HEK293T (cell line): Measurements from ENCODE around the gene PYY.

Source experiments
- CTCF ChIA-PET: fragments of 350-600 bp; formaldehyde crosslinking; extraction: SDS; loops from one replicate; lab custom pipeline; 2021; ENCODE audit warnings: antibody characterized with exemption, inconsistent platforms; lab: Yijun Ruan, JAX
- POLR2A ChIA-PET: fragments of 350-600 bp; formaldehyde crosslinking; extraction: SDS; loops from one replicate; lab custom pipeline; 2020; ENCODE audit warnings: antibody characterized with exemption, inconsistent platforms; lab: Yijun Ruan, JAX
- DNase-seq: peaks from one replicate; pipeline ENCODE4 v3.0.0; 2012; ENCODE audit warnings: mixed read lengths; ENCODE audit errors: extremely low spot score
- ARNT ChIP-seq: fragments of 450-650 bp; IDR thresholded peaks from 2 replicates; pipeline ENCODE4 v1.6.1; 2017; ENCODE audit warnings: mild to moderate bottlenecking
- BHLHE40 ChIP-seq: fragments of 450-650 bp; IDR thresholded peaks from 2 replicates; pipeline ENCODE4 v1.6.1; 2016; ENCODE audit warnings: mild to moderate bottlenecking, moderate library complexity, borderline replicate concordance
- CTBP1 ChIP-seq: fragments of 450-650 bp; IDR thresholded peaks from 2 replicates; pipeline ENCODE4 v1.6.1; 2016; ENCODE audit warnings: borderline replicate concordance
- ELF4 ChIP-seq: fragments of 450-650 bp; IDR thresholded peaks from 2 replicates; pipeline ENCODE4 v1.6.1; 2017; ENCODE audit warnings: antibody characterized with exemption
- FOXA1 ChIP-seq: fragments of 450-650 bp; IDR thresholded peaks from 2 replicates; pipeline ENCODE4 v1.6.1; 2016; ENCODE audit warnings: mild to moderate bottlenecking
- FOXK2 ChIP-seq: fragments of 450-650 bp; IDR thresholded peaks from 2 replicates; pipeline ENCODE4 v1.6.1; 2016; ENCODE audit warnings: mild to moderate bottlenecking
- FOXM1 ChIP-seq: fragments of 450-650 bp; IDR thresholded peaks from 2 replicates; pipeline ENCODE4 v1.6.1; 2017; ENCODE audit warnings: mild to moderate bottlenecking, borderline replicate concordance
- HDGF ChIP-seq: fragments of 450-650 bp; IDR thresholded peaks from 2 replicates; pipeline ENCODE4 v1.6.1; 2017; ENCODE audit warnings: antibody characterized with exemption, borderline replicate concordance
- L3MBTL2 ChIP-seq: fragments of 450-650 bp; conservative IDR thresholded peaks from 2 replicates; pipeline ENCODE4 v1.6.1; 2016; ENCODE audit warnings: mild to moderate bottlenecking
- LEF1 ChIP-seq: fragments of 450-650 bp; IDR thresholded peaks from 2 replicates; pipeline ENCODE4 v1.6.1; 2017; ENCODE audit warnings: mild to moderate bottlenecking, borderline replicate concordance
- NFRKB ChIP-seq: fragments of 450-650 bp; IDR thresholded peaks from 2 replicates; pipeline ENCODE4 v1.6.1; 2016; ENCODE audit warnings: mild to moderate bottlenecking, moderate library complexity
- PKNOX1 ChIP-seq: fragments of 450-650 bp; IDR thresholded peaks from 2 replicates; pipeline ENCODE4 v1.6.1; 2016
- SP1 ChIP-seq: fragments of 450-650 bp; IDR thresholded peaks from 2 replicates; pipeline ENCODE4 v1.6.1; 2017
- SUZ12 ChIP-seq: fragments of 450-650 bp; IDR thresholded peaks from 2 replicates; pipeline ENCODE4 v1.6.1; 2016; ENCODE audit warnings: mild to moderate bottlenecking
- TARDBP ChIP-seq: fragments of 450-650 bp; IDR thresholded peaks from 2 replicates; pipeline ENCODE4 v1.6.1; 2016
- ZNF384 ChIP-seq: fragments of 450-650 bp; IDR thresholded peaks from 2 replicates; pipeline ENCODE4 v1.6.1; 2016

The PYY gene

GRCh38 chr17:43911904-43912303 lies 41.8 kb downstream of the PYY start:
- CTCF ChIA-PET: interaction anchor here (0.7 kb wide), 1 partner anchor 34 kb away, joined by 3 read pairs; no protein-coding TSS in a partner anchor
- TF ChIP-seq TARDBP: no peak
- no peak for TF ChIP-seq L3MBTL2
- no peak for TF ChIP-seq CTBP1
- TF ChIP-seq BHLHE40: no peak
- TF ChIP-seq LEF1: no peak
- no peak for TF ChIP-seq PKNOX1
- TF ChIP-seq FOXK2: no peak
- no peak for TF ChIP-seq ELF4
- TF ChIP-seq FOXM1: no peak
- TF ChIP-seq ZNF384: no peak
- no peak for TF ChIP-seq FOXA1
- TF ChIP-seq NFRKB: no peak
- TF ChIP-seq SP1: no peak
- no peak for TF ChIP-seq SUZ12
- TF ChIP-seq ARNT: no peak
- TF ChIP-seq HDGF: no peak
- POLR2A ChIA-PET: interaction anchor here (0.9 to 1.4 kb wide), 2 partner anchors 26 to 34 kb away, joined by 3 to 4 read pairs; no protein-coding TSS in a partner anchor
- no peak for DNase-seq

DNA sequence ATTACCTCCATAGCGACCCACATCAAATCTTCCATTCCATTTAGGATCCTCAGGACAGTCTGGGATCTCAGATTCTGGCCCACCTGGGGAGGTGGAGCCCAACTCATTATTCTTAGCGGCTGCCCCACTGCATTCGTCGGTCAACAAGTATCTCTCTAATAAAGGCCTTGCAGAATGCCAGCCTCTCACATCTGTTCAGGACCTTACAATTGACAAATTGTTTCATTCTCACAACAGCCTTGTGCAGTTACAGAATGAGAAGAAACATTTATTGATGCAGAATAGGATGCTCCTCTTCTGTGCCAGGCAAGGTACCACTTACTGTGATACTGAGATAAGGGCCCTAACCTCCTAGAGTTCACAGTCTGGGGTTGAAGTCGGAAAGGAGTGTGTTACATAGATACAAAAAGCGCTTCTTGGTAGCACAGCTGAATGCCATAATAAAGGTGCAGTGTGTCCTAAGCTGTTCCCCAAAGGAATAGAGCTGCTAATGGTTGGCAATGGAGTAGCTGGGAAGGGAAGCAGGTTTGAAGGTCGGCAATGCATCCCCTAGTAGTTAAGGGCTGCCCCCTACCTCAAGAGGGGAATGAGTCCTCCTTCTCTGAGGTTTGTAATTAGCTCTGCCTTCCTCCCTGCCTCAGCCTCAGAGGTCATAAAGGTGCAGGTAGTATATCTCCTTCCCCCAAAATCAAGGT lies 44.1 kb downstream of the PYY start:
- ChIA-PET CTCF (interaction anchor here (0.7 to 1.9 kb wide), 10 partner anchors 8 to 88 kb away, joined by 3 to 10 read pairs (median 5); no protein-coding TSS in a partner anchor), POLR2A (interaction anchor here (0.7 to 1.8 kb wide), 3 partner anchors 27 to 28 kb away, joined by 3 to 8 read pairs (median 8); no protein-coding TSS in a partner anchor)
- TF ChIP-seq HDGF (no peak), LEF1 (no peak), FOXM1 (no peak), ARNT (no peak), PKNOX1 (no peak), ZNF384 (no peak), TARDBP (no peak), SP1 (no peak), CTBP1 (no peak), L3MBTL2 (no peak), BHLHE40 (no peak)
- no peak for DNase-seq

DNA sequence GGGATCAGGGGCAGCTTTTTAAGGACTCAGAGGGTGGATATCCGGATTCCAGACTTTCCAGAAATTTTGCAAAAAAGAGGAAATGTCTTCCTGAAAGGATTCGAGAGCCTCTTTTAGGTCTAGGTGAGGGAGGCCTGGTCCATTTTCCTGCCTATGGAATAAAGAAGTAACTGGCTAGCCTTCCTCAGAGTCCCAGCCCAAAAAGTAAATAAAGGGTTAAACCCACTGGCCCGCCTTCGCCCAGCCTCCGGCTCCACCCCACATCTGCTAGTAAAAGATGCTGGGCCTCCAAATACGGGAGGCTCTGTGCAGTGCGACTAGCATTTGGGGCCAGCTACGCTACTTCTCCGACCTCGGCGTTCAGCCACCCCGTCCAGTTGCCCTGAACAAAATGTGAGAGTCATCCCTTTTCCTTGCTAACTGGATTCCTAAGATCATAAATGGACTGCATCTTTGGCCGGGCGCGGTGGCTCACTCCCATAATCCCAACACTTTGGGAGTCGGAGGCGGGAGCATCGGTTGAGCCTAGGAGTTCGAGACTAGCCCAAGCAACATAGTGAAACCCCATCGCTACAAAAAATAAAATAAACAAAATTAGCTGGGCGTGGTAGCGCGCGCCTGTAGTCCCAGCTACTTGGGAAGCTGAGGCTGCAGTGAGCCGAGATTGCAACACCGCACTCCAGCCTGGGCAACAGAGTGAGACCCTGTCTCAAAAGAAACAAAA lies 45.6 kb downstream of the PYY start:
- peak; percentile 80 for DNase-seq

DNA sequence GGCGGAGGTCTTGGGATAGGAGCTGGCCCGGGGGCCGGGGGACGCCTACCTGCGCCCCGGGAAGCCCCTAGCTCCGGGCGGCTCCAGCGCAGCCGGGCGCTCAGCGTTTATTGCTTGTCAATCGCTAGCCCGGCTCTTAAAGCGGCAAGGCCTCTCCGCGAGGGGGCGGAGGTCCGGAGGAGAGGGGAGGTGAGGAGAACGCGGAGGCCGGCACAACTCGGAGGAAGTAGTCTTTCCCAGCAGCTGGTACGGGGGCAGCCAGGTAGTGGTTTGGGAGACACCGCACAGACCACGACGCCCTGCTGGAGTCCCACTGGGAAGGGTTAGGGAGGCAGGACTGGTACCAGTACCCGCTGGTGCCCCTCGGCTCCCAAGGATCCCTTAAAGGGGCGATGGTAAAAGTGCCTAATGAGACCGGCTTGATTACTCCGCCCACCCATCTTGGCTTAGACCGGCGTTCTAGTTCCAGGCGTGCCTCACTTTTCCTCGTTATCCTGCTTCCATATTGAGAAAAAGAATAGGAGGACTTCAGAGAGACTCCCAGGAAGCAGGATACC lies 46.2 kb downstream of the PYY start, which contains the start of gene MPP2:
Gene MPP2 (minus strand): TSS at position 112 of the 557 bp plus-strand sequence. CDS start 3,076 bp downstream, outside the sequence.
- DNase-seq: peak; percentile 83
- CTCF ChIA-PET: interaction anchor here (0.7 to 2.5 kb wide), 4 partner anchors 33 to 1377 kb away, joined by 3 to 13 read pairs (median 3); no protein-coding TSS in a partner anchor
- POLR2A ChIA-PET: interaction anchor here (1.8 kb wide), 1 partner anchor 31 kb away, joined by 8 read pairs; no protein-coding TSS in a partner anchor
- TF ChIP-seq FOXA1 (no peak), FOXM1 (peak; percentile 86; the same call in 1 of the 2 replicates), L3MBTL2 (peak; percentile 90), PKNOX1 (peak; percentile 86), CTBP1 (no peak)

More for the DNA sequence above, 45.6 kb downstream of the PYY start:
- CTCF ChIA-PET: interaction anchor here (0.7 to 2.5 kb wide), 4 partner anchors 10 to 1378 kb away, joined by 3 to 13 read pairs (median 5); no protein-coding TSS in a partner anchor
- TF ChIP-seq FOXK2: no peak
- TF ChIP-seq TARDBP: no peak
- 0 out of 2 replicates have a peak, but pooled peaks have one; percentile 7 for TF ChIP-seq L3MBTL2
- 0 out of 2 replicates have a peak, but pooled peaks have one; percentile 25 for TF ChIP-seq CTBP1
- no peak for TF ChIP-seq LEF1
- peak; percentile 67 for TF ChIP-seq FOXM1
- POLR2A ChIA-PET: interaction anchor here (0.8 to 1.8 kb wide), 2 partner anchors 18 to 30 kb away, joined by 3 to 8 read pairs; no protein-coding TSS in a partner anchor

DNA sequence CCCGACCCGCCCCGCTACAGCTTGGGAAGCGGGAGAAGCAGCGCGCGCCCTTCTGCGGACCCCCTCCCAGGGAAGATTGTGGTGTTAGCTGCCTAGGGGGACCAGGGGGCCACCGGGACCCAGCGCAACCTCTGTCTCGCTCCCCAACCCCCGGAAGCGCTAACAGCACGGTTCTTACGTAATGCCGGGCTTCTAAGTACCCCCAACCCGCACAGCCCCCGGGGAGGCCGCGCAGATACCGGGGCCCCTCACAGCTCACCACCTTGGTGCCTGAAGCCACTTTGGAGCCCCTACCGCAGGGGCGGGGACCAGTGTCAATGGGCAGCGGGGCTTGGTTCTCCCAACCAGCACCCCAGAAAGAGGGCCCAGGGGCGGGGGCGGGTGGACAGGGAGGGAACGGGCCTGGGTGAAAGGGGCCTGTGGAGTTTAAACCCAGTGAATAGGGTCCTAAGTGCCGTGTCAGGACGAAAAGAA lies 46.8 kb downstream of the PYY start:
- DNase-seq: no peak
- ChIA-PET CTCF (interaction anchor here (1.2 to 2.5 kb wide), 3 partner anchors 34 to 87 kb away, joined by 3 to 13 read pairs (median 3); no protein-coding TSS in a partner anchor), POLR2A (no interaction called here)
- TF ChIP-seq L3MBTL2 (no peak), FOXM1 (no peak), FOXA1 (no peak), TARDBP (no peak)
